ENCODE results near the gene CCDC88C.
A peak's percentile ranks its signal among the peaks of the same experiment; 100 is the strongest.
"Not testable (repeated sequence)": the region's sequence is repeated elsewhere in the genome, so short reads cannot be mapped to it uniquely, and the experiment has no call there.

The CCDC88C gene

GRCh38 chr14:91246051-91246852 is 171.4 kb downstream of the CCDC88C start:
- DNase-seq (ENCODE audit: low read depth), result no peak

- not testable (repeated sequence) for DNase-seq (ENCODE audit: low read depth)
These were observed 172.0 kb downstream of the CCDC88C start for GRCh38 chr14:91245616-91246015.

- no peak for DNase-seq (ENCODE audit: low read depth)
These were observed 172.6 kb downstream of the CCDC88C start for GRCh38 chr14:91245029-91245428.

- DNase-seq (ENCODE audit: low read depth), result peak; percentile 73
These were observed 173.1 kb downstream of the CCDC88C start, which contains the start of gene GPR68 for GRCh38 chr14:91244501-91244901. GPR68 (minus strand) TSS chr14:91244704; CDS start chr14:91235050, 9,654 bp downstream.

GRCh38 chr14:91243074-91243471 is 174.5 kb downstream of the CCDC88C start:
- no peak for DNase-seq (ENCODE audit: low read depth)

- DNase-seq (ENCODE audit: low read depth), result no peak
These were observed 175.0 kb downstream of the CCDC88C start for GRCh38 chr14:91242635-91243034.

- no peak for DNase-seq (ENCODE audit: low read depth)
These were observed 175.8 kb downstream of the CCDC88C start for GRCh38 chr14:91241863-91242262.

GRCh38 chr14:91238661-91239060 is 179.0 kb downstream of the CCDC88C start:
- no peak for DNase-seq (ENCODE audit: low read depth)

- no peak for DNase-seq (ENCODE audit: low read depth)
These were observed 179.5 kb downstream of the CCDC88C start for GRCh38 chr14:91238085-91238484.

GRCh38 chr14:91237219-91237618 is 180.4 kb downstream of the CCDC88C start:
- peak; percentile 66 for DNase-seq (ENCODE audit: low read depth)

- DNase-seq (ENCODE audit: low read depth), result no peak
These were observed 181.8 kb downstream of the CCDC88C start for GRCh38 chr14:91235841-91236240.

- DNase-seq (ENCODE audit: low read depth), result no peak
These were observed 182.9 kb downstream of the CCDC88C start for GRCh38 chr14:91234791-91235114.

GRCh38 chr14:91233936-91234790 is 183.5 kb downstream of the CCDC88C start:
- no peak for DNase-seq (ENCODE audit: low read depth)

GRCh38 chr14:91232603-91233002 is 185.0 kb downstream of the CCDC88C start:
- no peak for DNase-seq (ENCODE audit: low read depth)

- DNase-seq (ENCODE audit: low read depth), result no peak
These were observed 185.6 kb downstream of the CCDC88C start for GRCh38 chr14:91232052-91232451.

GRCh38 chr14:91231446-91231845 is 186.2 kb downstream of the CCDC88C start:
- no peak for DNase-seq (ENCODE audit: low read depth)

GRCh38 chr14:91230397-91231035 is 187.1 kb downstream of the CCDC88C start:
- no peak for DNase-seq (ENCODE audit: low read depth)

GRCh38 chr14:91229743-91230200 is 187.8 kb downstream of the CCDC88C start:
- no peak for DNase-seq (ENCODE audit: low read depth)

- DNase-seq (ENCODE audit: low read depth), result no peak
These were observed 188.6 kb downstream of the CCDC88C start for GRCh38 chr14:91229005-91229382.

- no peak for DNase-seq (ENCODE audit: low read depth)
These were observed 189.3 kb downstream of the CCDC88C start for GRCh38 chr14:91228112-91229004.

GRCh38 chr14:91227183-91227628 is 190.4 kb downstream of the CCDC88C start:
- DNase-seq (ENCODE audit: low read depth), result no peak

All from GM04504 (cell line).